Esophagus muscularis mucosa (tissue), 4 donors: ENCODE results near the gene FRK. TPM values are rescaled to one million over a fixed set of nuclear protein-coding genes. Genes with fewer than 3 reads are reported as not detected.

Experiments used
- DNase-seq: peaks from one replicate; pipeline ENCODE4 v3.0.0-alpha.2; 2017; ENCODE audit errors: extremely low spot score
- H3K27ac ChIP-seq, 4 donors: fragments of 200-600 bp; sonication (generic); replicated peaks in 1 of 4; 1 replicate in 3 of 4; 2 replicates in 1 of 4; pipeline ENCODE4 v1.5.1; 2016 to 2019; ENCODE audit warnings: mild to moderate bottlenecking in 1 of 4
- H3K27me3 ChIP-seq, 4 donors: fragments of 200-600 bp; sonication (generic); one replicate each; pipeline versions ENCODE4 v1.5.1 to v1.6.0; 2016 to 2019
- H3K36me3 ChIP-seq, 4 donors: fragments of 200-600 bp; sonication (generic); one replicate each; pipeline ENCODE4 v1.5.1; 2016 to 2019
- H3K4me1 ChIP-seq, 4 donors: fragments of 200-600 bp; sonication (generic); one replicate each; pipeline ENCODE4 v1.5.1; 2016 to 2019
- H3K4me3 ChIP-seq, 4 donors: fragments of 200-600 bp; sonication (generic); 1 replicate in 2 of 4; 2 replicates in 2 of 4; pipeline ENCODE4 v1.5.1; 2016 to 2019; ENCODE audit warnings: mild to moderate bottlenecking in 4 of 4, moderate library complexity in 1 of 4
- H3K9me3 ChIP-seq, 4 donors: fragments of 200-600 bp; sonication (generic); 1 replicate in 3 of 4; 2 replicates in 1 of 4; pipeline ENCODE4 v1.5.1; 2016 to 2019
- CTCF ChIP-seq, 3 experiments: fragments of 200-600 bp in 2 of 3; fragments of 450-650 bp in 1 of 3; sonication (generic) in 2 of 3; IDR thresholded peaks; one replicate each; pipeline ENCODE4 v1.5.1; 2017 to 2019; ENCODE audit warnings: antibody characterized with exemption in 3 of 3, mild to moderate bottlenecking in 2 of 3, moderate library complexity in 1 of 3
- EP300 ChIP-seq: sonication (generic); formaldehyde crosslinking; IDR thresholded peaks from one replicate; pipeline ENCODE4 v1.6.1; 2017; ENCODE audit warnings: antibody characterized with exemption
- POLR2A ChIP-seq: fragments of 450-650 bp; IDR thresholded peaks from one replicate; pipeline ENCODE4 v1.6.1; 2017; ENCODE audit warnings: antibody characterized with exemption, moderate library complexity, mild to moderate bottlenecking, low read depth
- POLR2AphosphoS5 ChIP-seq, 2 donors: sonication (generic); formaldehyde crosslinking; IDR thresholded peaks; one replicate each; pipeline ENCODE4 v1.6.1; 2017; ENCODE audit warnings: antibody characterized with exemption in 2 of 2
- WGBS: methylation state at CpG from one replicate; pipeline ENCODE4 v1.1.5; 2018; 5-methylcytosine and 5-hydroxymethylcytosine counted together
- intact Hi-C: fragments of 100-400 bp; cut with DNase I; formaldehyde crosslinking; loops from one replicate; pipeline ENCODE4 v1.15.1; 2023
- total RNA-seq, 4 donors: library from RNA; depleted of rRNA; stranded (reverse); fragments of >200 nt; gene quantifications; one replicate each; pipeline versions ENCODE4 v1.1.0 to v1.2.1, GENCODE V29; 2016

The FRK gene
- total RNA-seq, 4 donors from 2014 or later: 0.17 to 0.57 (median 0.40) TPM

- no peak for TF ChIP-seq EP300
- no peak for TF ChIP-seq POLR2A
- TF ChIP-seq POLR2AphosphoS5 (IDR thresholded peaks at IDR 0.05): no peak
- no peak for TF ChIP-seq CTCF (IDR thresholded peaks at IDR 0.05)
- Histone ChIP-seq H3K27ac (no peak overlapping the region), H3K4me1 (peaks cover 0 to 9% (median 8%) of the 10 kb centered on the region in 4 donors), H3K9me3 (no peaks in the 10 kb centered on the region), H3K27me3 (no peaks in the 10 kb centered on the region), H3K4me3 (no peak overlapping the region), H3K36me3 (no peaks in the 10 kb centered on the region)
- 44% methylated on average over 2 of the region's 2 CpGs for WGBS
- intact Hi-C loops: no loop called here
- no peak for DNase-seq
Measured at GRCh38 chr6:116034327-116034726, 26.4 kb downstream of the FRK start.

GRCh38 chr6:116033687-116034303 lies 26.9 kb downstream of the FRK start:
- Histone ChIP-seq H3K4me3 (no peak overlapping the region), H3K27ac (no peak overlapping the region), H3K9me3 (no peaks in the 10 kb centered on the region), H3K27me3 (no peaks in the 10 kb centered on the region), H3K36me3 (no peaks in the 10 kb centered on the region), H3K4me1 (peaks cover 0 to 9% (median 8%) of the 10 kb centered on the region in 4 donors)
- WGBS: 87% methylated on average over 4 of the region's 4 CpGs
- TF ChIP-seq EP300: no peak
- no peak for TF ChIP-seq CTCF (IDR thresholded peaks at IDR 0.05)
- no peak for TF ChIP-seq POLR2A
- no peak for TF ChIP-seq POLR2AphosphoS5 (IDR thresholded peaks at IDR 0.05)
- DNase-seq: no peak
- intact Hi-C loops: no loop called here

DNA sequence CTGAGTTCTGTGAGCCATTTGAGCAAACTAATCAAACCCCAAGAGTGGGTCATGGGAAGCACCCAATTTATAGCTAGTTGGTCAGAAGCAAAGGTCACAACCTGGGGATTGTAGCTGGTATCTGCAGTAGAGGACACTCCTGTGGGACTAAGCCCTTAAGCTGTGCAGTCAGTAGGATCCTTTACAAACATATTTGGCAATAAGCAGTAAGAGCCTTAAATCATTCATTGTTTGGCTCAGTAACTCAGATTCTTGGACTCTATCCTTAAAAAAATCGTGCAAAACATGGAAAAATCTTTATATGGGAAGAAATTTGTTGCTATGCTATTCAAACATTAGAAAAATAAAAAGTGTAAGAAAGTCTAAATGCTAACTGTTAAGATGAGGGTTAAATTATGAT lies 29.9 kb downstream of the FRK start:
- WGBS: 34% methylated on average over 1 of the region's 1 CpG
- H3K4me1 ChIP-seq: peaks cover 0 to 9% (median 8%) of the 10 kb centered on the region in 4 donors
- intact Hi-C loops: no loop called here

DNA sequence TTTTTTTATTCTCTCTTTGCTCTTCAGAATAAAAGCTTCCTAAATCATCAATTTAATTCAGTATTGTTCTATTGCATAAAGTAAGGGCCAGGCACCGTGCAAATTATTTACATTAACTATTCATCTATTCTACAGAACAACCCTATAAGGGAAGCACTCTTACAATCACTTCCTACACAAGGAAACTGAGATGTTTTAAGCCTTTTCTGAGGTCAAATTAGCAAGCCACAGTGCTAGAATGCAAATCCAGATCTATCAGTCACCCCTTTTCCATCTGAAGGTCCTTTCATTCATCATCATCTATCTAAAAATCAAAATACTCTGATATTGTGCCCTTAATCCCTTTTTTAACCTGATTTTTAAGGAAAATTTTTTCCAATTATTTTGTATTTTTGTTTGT lies 31.2 kb downstream of the FRK start:
- intact Hi-C loops: no loop called here
- Histone ChIP-seq H3K27me3 (no peaks in the 10 kb centered on the region), H3K4me1 (peaks cover 0 to 9% (median 8%) of the 10 kb centered on the region in 4 donors), H3K36me3 (no peaks in the 10 kb centered on the region), H3K27ac (no peak overlapping the region), H3K9me3 (no peaks in the 10 kb centered on the region), H3K4me3 (no peak overlapping the region)
- 86% methylated on average over 1 of the region's 1 CpG for WGBS
- DNase-seq: no peak
- TF ChIP-seq POLR2A: no peak
- TF ChIP-seq CTCF (IDR thresholded peaks at IDR 0.05): no peak
- no peak for TF ChIP-seq POLR2AphosphoS5 (IDR thresholded peaks at IDR 0.05)
- no peak for TF ChIP-seq EP300

More for the DNA sequence above, 29.9 kb downstream of the FRK start:
- no peak for TF ChIP-seq CTCF (IDR thresholded peaks at IDR 0.05)
- TF ChIP-seq POLR2AphosphoS5 (IDR thresholded peaks at IDR 0.05): no peak
- no peak for TF ChIP-seq POLR2A
- no peak for TF ChIP-seq EP300
- H3K27ac ChIP-seq: no peak overlapping the region
- no peaks in the 10 kb centered on the region for H3K9me3 ChIP-seq
- DNase-seq: no peak
- no peaks in the 10 kb centered on the region for H3K36me3 ChIP-seq
- H3K27me3 ChIP-seq: no peaks in the 10 kb centered on the region
- H3K4me3 ChIP-seq: no peak overlapping the region

- no peak for TF ChIP-seq POLR2AphosphoS5 (IDR thresholded peaks at IDR 0.05)
- no peak for TF ChIP-seq POLR2A
- no peak for TF ChIP-seq CTCF (IDR thresholded peaks at IDR 0.05)
- TF ChIP-seq EP300: no peak
- H3K36me3 ChIP-seq: no peaks in the 10 kb centered on the region
- H3K27ac ChIP-seq: no peak overlapping the region
- no peaks in the 10 kb centered on the region for H3K4me1 ChIP-seq
- no peaks in the 10 kb centered on the region for H3K27me3 ChIP-seq
- no peaks in the 10 kb centered on the region for H3K9me3 ChIP-seq
- WGBS: 93% methylated on average over 1 of the region's 1 CpG
- intact Hi-C loops: no loop called here
- H3K4me3 ChIP-seq: no peak overlapping the region
- DNase-seq: no peak
Measured at GRCh38 chr6:116028233-116028632, 32.5 kb downstream of the FRK start.
